ENCODE data around the gene BBS7. TPM values are rescaled to one million over a fixed set of nuclear protein-coding genes. Genes with fewer than 3 reads are reported as not detected.
A peak's percentile ranks its signal among the peaks of the same experiment; 100 is the strongest.

The BBS7 gene
- total and polyA plus RNA-seq, 10 of the 15 experiments (the other 5 are each of a cell fraction or from before 2014, with no cell fraction given), result 5.2 to 15.2 (median 9.0) TPM

GRCh38 chr4:121788896-121789295, 81.4 kb downstream of the BBS7 start (continued):
- TF ChIP-seq GABPA (IDR thresholded peaks at IDR 0.05; ENCODE audit: low read depth), result no peak
- TF ChIP-seq ZZZ3 (IDR thresholded peaks at IDR 0.05; ENCODE audit: control insufficient read depth, insufficient read length, low read depth), result no peak
- TF ChIP-seq BACH1 (IDR thresholded peaks at IDR 0.05; ENCODE audit: borderline replicate concordance), result no peak
- no peak for TF ChIP-seq ZNF592 (IDR thresholded peaks at IDR 0.05)
- TF ChIP-seq BRCA1 (IDR thresholded peaks at IDR 0.05; ENCODE audit: low read depth, low read length), result no peak
- TF ChIP-seq HDAC6 (IDR thresholded peaks at IDR 0.05; ENCODE audit: unreplicated experiment), result no peak
- TF ChIP-seq NFXL1 (IDR thresholded peaks at IDR 0.05; ENCODE audit: borderline replicate concordance), result no peak
- no peak for TF ChIP-seq IRF5 (IDR thresholded peaks at IDR 0.05; ENCODE audit: borderline replicate concordance)
- TF ChIP-seq NFYB (IDR thresholded peaks at IDR 0.05; ENCODE audit: insufficient read depth, low read depth, low read length), result no peak
- TF ChIP-seq TCF12 (IDR thresholded peaks at IDR 0.05; ENCODE audit: low read depth, low read length), result no peak
- TF ChIP-seq POLR2A (IDR thresholded peaks at IDR 0.05; ENCODE audit: low read depth, low read length), result no peak
- TF ChIP-seq CTCF (IDR thresholded peaks at IDR 0.05 in 2 of 3, conservative IDR thresholded peaks at IDR 0.05 in 1 of 3; ENCODE audit: control insufficient read depth in 2 of 3, extremely low read depth in 1 of 3, insufficient read depth in 1 of 3, low read depth in 3 of 3, low read length in 3 of 3), result no peak
- TF ChIP-seq MAX (IDR thresholded peaks at IDR 0.05; ENCODE audit: low read depth, low read length), result no peak
- TF ChIP-seq ZBTB40 (IDR thresholded peaks at IDR 0.05; ENCODE audit: borderline replicate concordance), result no peak
- TF ChIP-seq EED (IDR thresholded peaks at IDR 0.05; ENCODE audit: low read depth), result no peak
- TF ChIP-seq NR2F1 (conservative IDR thresholded peaks at IDR 0.05), result no peak
- no peak for TF ChIP-seq RB1 (IDR thresholded peaks at IDR 0.05; ENCODE audit: borderline replicate concordance)
- TF ChIP-seq SP1 (IDR thresholded peaks at IDR 0.05; ENCODE audit: low read depth, low read length), result no peak
- TF ChIP-seq POLR2AphosphoS5 (IDR thresholded peaks at IDR 0.05; ENCODE audit: low read length), result no peak
- no peak for TF ChIP-seq ESRRA (IDR thresholded peaks at IDR 0.05; ENCODE audit: low read length)
- TF ChIP-seq MTA3 (IDR thresholded peaks at IDR 0.05; ENCODE audit: borderline replicate concordance, low read length), result 0 out of 2 replicates have a peak, but pooled peaks have one; percentile 41
